Lower leg skin (tissue), 4 donors: ENCODE measurements around the gene FBXW10. TPM values are rescaled to one million over a fixed set of nuclear protein-coding genes. Genes with fewer than 3 reads are reported as not detected.
A peak's percentile ranks its signal among the peaks of the same experiment; 100 is the strongest.
"Not testable (repeated sequence)": the region's sequence is repeated elsewhere in the genome, so short reads cannot be mapped to it uniquely, and the experiment has no call there.

ENCODE experiments used
- DNase-seq, 2 donors: peaks; one replicate each; pipeline ENCODE4 v3.0.0-alpha.2; 2019; ENCODE audit warnings: low spot score in 2 of 2
- H3K4me3 ChIP-seq: fragments of 200-600 bp; sonication (generic); 2 replicates; pipeline ENCODE4 v1.5.1; 2017; ENCODE audit warnings: mild to moderate bottlenecking, low read depth; ENCODE audit not compliant: poor library complexity, severe bottlenecking
- WGBS, 2 donors: methylation state at CpG; one replicate each; pipeline ENCODE4 v1.1.5; 2018; 5-methylcytosine and 5-hydroxymethylcytosine counted together
- intact Hi-C: fragments of 100-400 bp; cut with DNase I; formaldehyde crosslinking; loops from one replicate; pipeline ENCODE4 v1.15.0; 2023; ENCODE audit warnings: low total_unique reads
- total RNA-seq, 4 donors: library from RNA; depleted of rRNA; stranded (reverse); fragments of >200 nt; gene quantifications; one replicate each; pipeline ENCODE4 v1.1.0, GENCODE V29; 2016

The FBXW10 gene, protein sequence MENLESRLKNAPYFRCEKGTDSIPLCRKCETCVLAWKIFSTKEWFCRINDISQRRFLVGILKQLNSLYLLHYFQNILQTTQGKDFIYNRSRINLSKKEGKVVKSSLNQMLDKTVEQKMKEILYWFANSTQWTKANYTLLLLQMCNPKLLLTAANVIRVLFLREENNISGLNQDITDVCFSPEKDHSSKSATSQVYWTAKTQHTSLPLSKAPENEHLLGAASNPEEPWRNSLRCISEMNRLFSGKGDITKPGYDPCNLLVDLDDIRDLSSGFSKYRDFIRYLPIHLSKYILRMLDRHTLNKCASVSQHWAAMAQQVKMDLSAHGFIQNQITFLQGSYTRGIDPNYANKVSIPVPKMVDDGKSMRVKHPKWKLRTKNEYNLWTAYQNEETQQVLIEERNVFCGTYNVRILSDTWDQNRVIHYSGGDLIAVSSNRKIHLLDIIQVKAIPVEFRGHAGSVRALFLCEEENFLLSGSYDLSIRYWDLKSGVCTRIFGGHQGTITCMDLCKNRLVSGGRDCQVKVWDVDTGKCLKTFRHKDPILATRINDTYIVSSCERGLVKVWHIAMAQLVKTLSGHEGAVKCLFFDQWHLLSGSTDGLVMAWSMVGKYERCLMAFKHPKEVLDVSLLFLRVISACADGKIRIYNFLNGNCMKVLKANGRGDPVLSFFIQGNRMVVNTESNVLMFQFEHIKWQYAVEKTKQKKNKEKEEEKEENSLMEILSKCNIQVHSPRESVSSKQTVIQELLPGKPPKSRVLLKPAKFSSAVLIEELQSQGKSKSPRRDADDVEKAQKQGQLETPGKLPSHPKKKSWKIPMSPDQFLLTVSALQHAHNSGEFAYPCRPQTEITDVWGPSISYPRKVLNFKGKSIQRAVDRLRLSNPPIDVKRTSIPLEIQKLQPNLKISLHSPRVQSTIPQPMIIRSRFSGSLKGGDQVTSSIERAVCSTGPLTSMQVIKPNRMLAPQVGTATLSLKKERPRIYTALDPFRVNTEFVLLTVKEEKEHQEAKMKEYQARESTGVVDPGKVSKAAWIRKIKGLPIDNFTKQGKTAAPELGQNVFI
- not detected for total RNA-seq

- intact Hi-C loops, H3K4me3 ChIP-seq: not testable (repeated sequence)
- 23 to 57% methylated on average over 6 to 7 of the region's 10 CpGs for whole genome bisulfite sequencing, 2 donors
- peak in 1 of 2 donors; percentile 2 for DNase-seq
These were observed at the start of gene FBXW10 for GRCh38 chr17:18743699-18744421. FBXW10 (plus strand) TSS chr17:18744054; CDS start chr17:18744245, 191 bp downstream.

DNA sequence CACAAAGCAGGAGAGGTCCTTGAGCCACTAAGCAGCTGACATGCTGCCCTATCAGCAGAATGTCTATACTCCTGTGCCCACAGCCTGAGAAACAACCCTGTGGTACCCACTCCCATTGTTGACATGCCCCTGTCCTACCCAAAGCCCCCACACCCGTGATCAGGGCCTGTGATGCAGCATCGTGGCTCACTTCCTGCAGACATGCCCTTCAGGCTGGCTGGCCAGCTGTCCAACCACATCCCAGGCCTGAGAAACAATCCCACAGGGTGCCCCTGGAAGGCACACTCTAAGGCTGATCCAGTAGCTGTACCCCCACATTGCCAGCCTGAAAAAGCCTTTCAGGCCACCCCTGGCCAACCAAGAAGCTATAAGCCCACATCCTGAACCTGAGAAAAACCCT is 48.7 kb upstream of the FBXW10 start:
- WGBS, 2 donors: 53 to 70% methylated on average over 2 of the region's 2 CpGs
- H3K4me3 ChIP-seq, intact Hi-C loops, DNase-seq: not testable (repeated sequence)

- WGBS, 2 donors: 48 to 64% methylated on average over 8 of the region's 8 CpGs
- intact Hi-C loops, DNase-seq: not testable (repeated sequence)
- H3K4me3 ChIP-seq: peak overlapping the region; percentile 25
These were observed 45.3 kb upstream of the FBXW10 start for GRCh38 chr17:18698473-18699103.

- not testable (repeated sequence) for DNase-seq, H3K4me3 ChIP-seq
- intact Hi-C loops: loop anchor here (10.0 kb wide), 1 partner anchor 89 kb away; no protein-coding TSS in a partner anchor
- 77 to 88% methylated on average over 3 of the region's 3 CpGs for WGBS, 2 donors
These were observed 37.9 kb upstream of the FBXW10 start for GRCh38 chr17:18705955-18706354.

DNA sequence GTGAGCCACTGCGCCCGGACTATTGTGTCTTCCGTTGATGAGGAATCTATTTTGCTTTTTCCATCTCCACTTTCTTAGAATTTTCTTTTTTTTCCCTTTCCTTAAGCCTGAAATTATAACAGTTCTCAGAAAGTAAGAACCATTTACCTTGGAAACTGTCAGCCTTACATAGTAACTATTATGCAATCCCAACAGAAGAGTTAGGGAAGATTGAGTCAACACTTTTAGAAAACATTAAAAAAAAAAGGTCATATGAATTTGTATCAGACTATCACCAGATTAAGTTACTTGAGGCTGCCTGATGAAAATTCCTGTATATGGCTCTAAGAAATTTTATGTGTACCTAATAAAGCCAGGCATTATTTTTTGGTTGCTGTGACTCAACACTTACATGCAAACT is 35.6 kb upstream of the FBXW10 start:
- WGBS, 2 donors: 96 to 97% methylated on average over 3 of the region's 3 CpGs
- intact Hi-C loops: loop anchor here (10.0 kb wide), 1 partner anchor 87 kb away; no protein-coding TSS in a partner anchor
- H3K4me3 ChIP-seq, DNase-seq: not testable (repeated sequence)

- DNase-seq: peak; percentile 51 to 91
- H3K4me3 ChIP-seq, intact Hi-C loops: not testable (repeated sequence)
- 12 to 13% methylated on average over 7 of the region's 7 CpGs for WGBS, 2 donors
These were observed 31.4 kb upstream of the FBXW10 start for GRCh38 chr17:18712354-18712999.

DNA sequence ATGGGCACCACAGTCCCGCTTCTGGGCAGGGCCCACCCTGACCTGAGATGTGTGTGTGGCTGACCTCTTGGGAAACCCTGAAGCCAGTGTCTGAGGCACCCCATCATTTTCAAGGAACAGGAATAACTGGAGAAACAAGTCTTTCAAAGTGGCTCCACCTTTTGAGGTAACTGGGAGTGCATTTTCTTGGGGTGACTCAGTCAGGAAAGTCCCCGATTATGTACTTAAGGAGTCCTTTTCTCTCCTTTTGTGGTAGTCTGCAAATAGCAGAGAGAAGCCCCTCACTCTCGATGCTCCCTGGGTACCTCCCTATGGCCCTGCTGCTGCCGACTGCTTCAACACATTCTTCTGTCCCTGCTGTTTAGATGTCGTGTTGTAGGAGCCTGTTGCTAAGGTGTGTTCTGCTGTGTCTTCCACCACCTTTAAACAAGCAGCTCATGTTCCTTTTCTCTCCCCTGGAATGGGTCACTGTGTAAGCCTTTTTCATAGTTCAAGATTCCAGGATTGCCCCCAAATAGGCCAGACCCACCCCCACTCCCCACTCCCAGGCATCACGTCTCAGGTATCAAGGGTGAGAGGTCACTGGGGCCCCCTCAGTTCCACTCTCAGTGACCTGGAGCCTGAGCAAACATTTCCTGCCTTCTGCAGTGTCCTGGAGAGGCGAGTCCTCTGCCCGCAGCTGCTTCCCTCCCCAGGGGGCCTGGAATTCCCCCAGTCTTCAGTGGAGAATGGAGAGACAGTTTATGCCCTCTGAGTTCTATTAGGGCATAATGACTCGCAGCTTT is 25.0 kb upstream of the FBXW10 start:
- H3K4me3 ChIP-seq, intact Hi-C loops: not testable (repeated sequence)
- peak in 1 of 2 donors; percentile 28 for DNase-seq
- WGBS, 2 donors: 26 to 29% methylated on average over 8 of the region's 9 CpGs

DNA sequence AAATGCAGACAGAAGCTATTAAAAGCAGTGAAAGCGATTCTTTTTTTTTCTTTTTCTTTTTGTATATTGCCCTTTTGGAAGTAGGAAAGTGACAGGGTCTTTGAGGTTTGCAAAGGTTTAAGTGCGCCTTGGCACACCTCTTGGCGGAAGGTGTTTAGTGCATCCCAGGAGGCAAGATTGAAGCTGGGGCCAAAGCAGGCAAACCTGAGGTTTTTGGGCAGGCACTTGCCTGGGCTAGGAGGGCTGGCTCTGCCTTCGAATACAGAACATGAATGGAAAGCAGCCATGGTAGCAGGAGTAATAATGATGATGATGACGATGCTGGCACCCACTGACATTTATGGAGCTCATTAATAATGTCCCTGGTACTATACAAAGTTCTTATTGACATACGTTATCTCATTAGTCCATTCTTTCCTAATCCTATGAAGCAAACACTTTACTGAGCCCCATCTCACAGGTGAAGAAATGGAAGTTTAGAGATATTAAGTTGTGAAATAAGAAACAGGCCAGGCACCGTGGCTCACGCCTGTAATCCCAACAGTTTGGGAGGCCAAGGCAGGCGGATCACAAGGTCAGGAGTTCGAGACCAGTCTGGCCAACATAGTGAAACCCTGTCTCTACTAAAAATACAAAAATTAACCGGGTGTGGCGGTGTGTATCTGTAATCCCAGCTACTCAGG is 24.3 kb upstream of the FBXW10 start:
- DNase-seq, H3K4me3 ChIP-seq, intact Hi-C loops: not testable (repeated sequence)
- 66 to 69% methylated on average over 12 of the region's 12 CpGs for WGBS, 2 donors

DNA sequence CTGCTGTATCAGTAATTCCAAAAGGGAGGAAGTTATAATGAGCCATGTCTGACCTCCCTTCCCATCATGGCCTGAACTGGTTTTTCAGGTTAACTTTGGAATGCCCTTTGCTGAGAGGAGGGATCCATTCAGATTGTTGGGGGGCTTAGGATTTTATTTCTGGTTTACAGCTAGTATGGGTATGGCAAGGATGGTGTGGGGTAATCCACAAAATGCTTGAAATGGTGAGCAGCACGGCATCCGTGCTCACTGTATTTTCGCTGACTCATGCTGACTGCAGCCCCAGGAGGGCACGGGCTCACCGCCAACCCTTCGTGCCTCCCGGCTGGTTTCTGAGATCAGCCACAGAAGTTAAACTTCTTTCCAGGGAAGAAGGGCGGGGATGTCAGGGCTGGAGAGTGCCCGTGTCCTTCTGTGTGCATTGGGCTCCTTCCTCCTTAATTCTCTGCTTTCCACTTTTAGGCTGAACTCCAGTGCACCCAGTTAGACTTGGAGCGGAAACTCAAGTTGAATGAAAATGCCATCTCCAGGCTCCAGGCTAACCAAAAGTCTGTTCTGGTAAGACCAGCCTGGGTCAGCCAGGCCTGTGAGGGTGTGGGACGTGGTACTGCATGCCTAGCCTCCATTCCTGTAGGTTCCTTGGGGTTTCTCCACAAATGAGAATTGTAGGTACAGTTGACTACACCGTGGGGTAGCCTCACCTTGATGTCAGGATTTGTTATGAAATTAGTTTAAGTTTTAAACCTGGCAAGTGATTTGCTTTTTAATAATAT is 21.9 kb upstream of the FBXW10 start:
- DNase-seq, H3K4me3 ChIP-seq, intact Hi-C loops: not testable (repeated sequence)
- WGBS, 2 donors: 19 to 52% methylated on average over 2 to 3 of the region's 12 CpGs

GRCh38 chr17:18722612-18723011 is 21.2 kb upstream of the FBXW10 start:
- H3K4me3 ChIP-seq, intact Hi-C loops, DNase-seq: not testable (repeated sequence)
- WGBS, 2 donors: 69 to 80% methylated on average over 4 of the region's 5 CpGs

- intact Hi-C loops, H3K4me3 ChIP-seq, DNase-seq: not testable (repeated sequence)
- WGBS, 2 donors: 71 to 85% methylated on average over 1 of the region's 1 CpG
These were observed 20.3 kb upstream of the FBXW10 start for GRCh38 chr17:18723509-18723908.

GRCh38 chr17:18732438-18732837 is 11.4 kb upstream of the FBXW10 start:
- DNase-seq, intact Hi-C loops, H3K4me3 ChIP-seq: not testable (repeated sequence)
- WGBS, 2 donors: 78 to 86% methylated on average over 1 of the region's 1 CpG
